Measurements from ENCODE around the gene GANAB. TPM values are rescaled to one million over a fixed set of nuclear protein-coding genes. Genes with fewer than 3 reads are reported as not detected.
A peak's percentile ranks its signal among the peaks of the same experiment; 100 is the strongest.

The GANAB gene
- total RNA-seq, 6 donors from 2014 or later, result 82.3 to 240 (median 138) TPM

DNA sequence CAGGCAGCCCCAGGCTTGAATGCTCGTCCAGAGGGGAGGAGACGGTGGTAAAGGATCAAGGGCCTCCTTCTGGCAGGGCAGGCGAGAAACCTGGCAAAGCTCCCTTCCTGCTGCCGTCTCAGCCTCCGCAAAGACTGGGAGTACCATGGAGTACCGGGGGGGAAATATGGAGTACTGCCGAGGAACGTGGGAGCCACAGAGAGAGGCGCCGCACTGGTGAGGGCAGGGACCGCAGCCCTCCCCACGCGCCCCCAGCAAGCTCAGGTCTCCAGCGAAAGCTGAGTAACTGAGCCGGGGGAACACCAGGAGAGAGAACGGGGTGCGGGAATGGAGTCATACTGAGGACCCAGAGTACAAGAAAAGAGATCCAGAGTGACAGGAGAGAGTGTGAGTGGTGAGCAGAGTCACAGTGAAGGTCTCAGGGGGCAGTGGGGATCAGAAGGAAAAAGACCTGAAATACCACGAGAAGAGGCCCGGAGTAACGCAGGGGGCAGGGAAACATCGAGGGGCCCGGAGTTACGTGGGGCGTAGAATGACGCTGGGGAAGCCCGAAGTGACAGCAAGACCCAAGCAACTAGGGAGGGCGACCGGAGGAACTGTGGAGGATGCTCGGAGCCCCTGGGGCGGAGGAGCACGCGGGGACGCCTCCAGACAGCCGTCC, 34.6 kb downstream of the GANAB start:
- WGBS, 2 donors, result 1% methylated on average over 26 to 34 of the region's 34 CpGs
- Histone ChIP-seq H3K27me3 (no peaks in the 10 kb centered on the region), H3K4me3 (peak overlapping the region; percentile 66 to 95 (median 78)), H3K4me1 (peaks cover 20 to 32% (median 21%) of the 10 kb centered on the region in 4 donors), H3K9me3 (no peaks in the 10 kb centered on the region), H3K27ac (peak overlapping the region; percentile 95 to 99 (median 98)), H3K36me3 (peaks cover 6 to 61% (median 25%) of the 10 kb centered on the region in 4 donors)
- peak; percentile 9 to 23 for TF ChIP-seq POLR2AphosphoS5 (IDR thresholded peaks at IDR 0.05)
- TF ChIP-seq, protein P1, sequence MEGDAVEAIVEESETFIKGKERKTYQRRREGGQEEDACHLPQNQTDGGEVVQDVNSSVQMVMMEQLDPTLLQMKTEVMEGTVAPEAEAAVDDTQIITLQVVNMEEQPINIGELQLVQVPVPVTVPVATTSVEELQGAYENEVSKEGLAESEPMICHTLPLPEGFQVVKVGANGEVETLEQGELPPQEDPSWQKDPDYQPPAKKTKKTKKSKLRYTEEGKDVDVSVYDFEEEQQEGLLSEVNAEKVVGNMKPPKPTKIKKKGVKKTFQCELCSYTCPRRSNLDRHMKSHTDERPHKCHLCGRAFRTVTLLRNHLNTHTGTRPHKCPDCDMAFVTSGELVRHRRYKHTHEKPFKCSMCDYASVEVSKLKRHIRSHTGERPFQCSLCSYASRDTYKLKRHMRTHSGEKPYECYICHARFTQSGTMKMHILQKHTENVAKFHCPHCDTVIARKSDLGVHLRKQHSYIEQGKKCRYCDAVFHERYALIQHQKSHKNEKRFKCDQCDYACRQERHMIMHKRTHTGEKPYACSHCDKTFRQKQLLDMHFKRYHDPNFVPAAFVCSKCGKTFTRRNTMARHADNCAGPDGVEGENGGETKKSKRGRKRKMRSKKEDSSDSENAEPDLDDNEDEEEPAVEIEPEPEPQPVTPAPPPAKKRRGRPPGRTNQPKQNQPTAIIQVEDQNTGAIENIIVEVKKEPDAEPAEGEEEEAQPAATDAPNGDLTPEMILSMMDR (IDR thresholded peaks at IDR 0.05), result peak in 1 of 6 experiments; percentile 58
- no peak for TF ChIP-seq EP300 (IDR thresholded peaks at IDR 0.05)
- no peak for TF ChIP-seq POLR2A (IDR thresholded peaks at IDR 0.05)
- peak; percentile 15 to 20 for ATAC-seq (ENCODE audit: low FRiP score in 2 of 2)
- peak; percentile 53 to 79 for DNase-seq

GRCh38 chr11:62610814-62611704, 35.4 kb downstream of the GANAB start:
- peaks cover 20 to 32% (median 21%) of the 10 kb centered on the region in 4 donors for H3K4me1 ChIP-seq
- peak overlapping the region; percentile 66 to 95 (median 78) for H3K4me3 ChIP-seq
- no peaks in the 10 kb centered on the region for H3K27me3 ChIP-seq
- peak in 1 of 2 donors; percentile 64 for DNase-seq
- ATAC-seq (ENCODE audit: low FRiP score in 2 of 2), result no peak
- peaks cover 3 to 60% (median 24%) of the 10 kb centered on the region in 4 donors for H3K36me3 ChIP-seq
- WGBS, 2 donors, result 58 to 67% methylated on average over 24 to 26 of the region's 28 CpGs
- peak overlapping the region; percentile 95 to 99 (median 98) for H3K27ac ChIP-seq
- TF ChIP-seq POLR2A (IDR thresholded peaks at IDR 0.05) (no peak), POLR2AphosphoS5 (IDR thresholded peaks at IDR 0.05) (no peak), EP300 (IDR thresholded peaks at IDR 0.05) (no peak)
- TF ChIP-seq, protein P1 (IDR thresholded peaks at IDR 0.05), result no peak
- H3K9me3 ChIP-seq, result no peaks in the 10 kb centered on the region

DNA sequence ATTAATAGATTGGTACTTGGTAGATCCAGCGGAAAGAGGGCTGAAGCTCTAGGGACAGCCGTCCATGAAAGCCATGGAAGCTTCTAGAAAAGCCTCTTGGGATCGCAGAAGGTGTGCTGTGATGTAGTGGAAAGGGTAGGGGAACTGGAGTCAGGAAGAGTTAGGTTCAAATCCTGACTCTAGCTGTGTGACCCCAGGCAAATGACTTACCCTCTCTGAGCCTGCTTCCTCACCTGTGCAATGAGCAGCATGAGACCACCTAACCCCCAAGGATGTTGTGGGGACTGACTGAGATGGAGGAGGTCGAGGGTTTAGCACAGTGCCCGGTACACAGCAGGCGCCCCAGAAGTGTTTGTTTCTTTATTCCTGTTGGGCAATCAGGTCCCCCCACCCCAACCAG, 36.0 kb downstream of the GANAB start:
- Histone ChIP-seq H3K27ac (peak overlapping the region in 1 of 4 donors; percentile 99), H3K36me3 (peaks cover 9 to 60% (median 28%) of the 10 kb centered on the region in 4 donors), H3K9me3 (no peaks in the 10 kb centered on the region), H3K27me3 (no peaks in the 10 kb centered on the region), H3K4me1 (peaks cover 20 to 32% (median 21%) of the 10 kb centered on the region in 4 donors), H3K4me3 (no peak overlapping the region)
- DNase-seq, result no peak
- TF ChIP-seq, protein P1 (IDR thresholded peaks at IDR 0.05), result no peak
- TF ChIP-seq POLR2A (IDR thresholded peaks at IDR 0.05) (no peak), EP300 (IDR thresholded peaks at IDR 0.05) (no peak), POLR2AphosphoS5 (IDR thresholded peaks at IDR 0.05) (no peak)
- WGBS, 2 donors, result 82 to 85% methylated on average over 5 to 6 of the region's 6 CpGs
- ATAC-seq (ENCODE audit: low FRiP score in 2 of 2), result no peak

DNA sequence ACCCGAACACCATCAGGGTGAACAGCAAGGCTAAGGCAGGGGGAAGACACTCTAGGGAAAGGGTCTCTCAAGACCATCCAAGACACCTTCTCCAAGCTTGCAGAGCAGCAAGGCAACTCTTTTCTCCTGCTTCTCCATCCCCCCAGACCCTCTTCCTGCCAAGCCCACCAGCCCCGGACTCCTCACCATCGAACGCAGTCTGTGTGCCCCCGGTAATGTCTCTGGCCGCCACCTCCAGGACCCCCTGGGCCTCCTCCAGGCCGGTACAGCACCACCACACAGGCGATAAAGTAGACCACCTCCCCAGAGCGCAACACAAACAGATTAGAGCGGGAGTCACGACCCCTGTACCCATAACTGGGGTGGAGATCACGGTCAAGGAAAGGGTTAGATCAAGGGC, 37.6 kb downstream of the GANAB start:
- no peak for DNase-seq
- WGBS, 2 donors, result 96 to 97% methylated on average over 12 of the region's 12 CpGs
- peaks cover 12 to 70% (median 33%) of the 10 kb centered on the region in 4 donors for H3K36me3 ChIP-seq

More for the DNA sequence above, 37.6 kb downstream of the GANAB start:
- no peak for ATAC-seq (ENCODE audit: low FRiP score in 2 of 2)
- TF ChIP-seq POLR2A (IDR thresholded peaks at IDR 0.05), result no peak
- no peak for TF ChIP-seq POLR2AphosphoS5 (IDR thresholded peaks at IDR 0.05)
- TF ChIP-seq EP300 (IDR thresholded peaks at IDR 0.05), result no peak
- TF ChIP-seq, protein P1 (IDR thresholded peaks at IDR 0.05), result no peak
- H3K4me1 ChIP-seq, result peaks cover 20 to 32% (median 21%) of the 10 kb centered on the region in 4 donors
- H3K9me3 ChIP-seq, result no peaks in the 10 kb centered on the region
- no peak overlapping the region for H3K4me3 ChIP-seq
- no peak overlapping the region for H3K27ac ChIP-seq
- H3K27me3 ChIP-seq, result no peaks in the 10 kb centered on the region

Data from upper lobe of left lung (tissue), 6 donors.